SK-N-SH (cell line): ENCODE data around the gene DNAH1. TPM values are rescaled to one million over a fixed set of nuclear protein-coding genes. Genes with fewer than 3 reads are reported as not detected.

Experiments
- CTCF ChIA-PET: fragments of 300-600, 350-600 bp; formaldehyde crosslinking; extraction: SDS; loops from one replicate; lab custom pipeline; 2021; lab: Yijun Ruan, JAX
- POLR2A ChIA-PET: fragments of 350-600 bp; sonication (Branson Sonifier 250); formaldehyde crosslinking; extraction: SDS; loops from one replicate; lab custom pipeline; 2020; ENCODE audit warnings: antibody characterized with exemption, inconsistent platforms; lab: Yijun Ruan, JAX
- DNase-seq: peaks from one replicate; pipeline ENCODE4 v3.0.0; 2012
- H2AFZ ChIP-seq: fragments of 200-600 bp; sonication (generic); 2 replicates; pipeline ENCODE4 v1.8.1; 2016; ENCODE audit warnings: antibody characterized with exemption, mild to moderate bottlenecking, low read depth
- H3F3A ChIP-seq: fragments of 200-600 bp; sonication (generic); replicated peaks from 2 replicates; pipeline ENCODE3; 2016; ENCODE audit warnings: antibody characterized with exemption, mild to moderate bottlenecking; ENCODE audit not compliant: insufficient read depth
- H3K27ac ChIP-seq, 2 experiments: fragments of 200-500 bp in 1 of 2; fragments of 200-600 bp in 1 of 2; sonication (Bioruptor generic) in 1 of 2; sonication (generic), shearing (Covaris generic) in 1 of 2; 2 replicates each; pipeline versions ENCODE4 v1.5.1 to v1.6.1; 2014 to 2016; ENCODE audit warnings: low read depth in 2 of 2, inconsistent platforms in 1 of 2, low read length in 1 of 2, mild to moderate bottlenecking in 1 of 2, mixed read lengths in 1 of 2
- H3K27me3 ChIP-seq: fragments of 200-600 bp; sonication (generic), shearing (Covaris generic); 2 replicates; pipeline ENCODE4 v1.6.1; 2016; ENCODE audit warnings: mixed run types; ENCODE audit not compliant: insufficient read depth
- H3K36me3 ChIP-seq, 2 experiments: fragments of 200-500 bp in 1 of 2; fragments of 200-600 bp in 1 of 2; sonication (Bioruptor generic) in 1 of 2; sonication (generic) in 1 of 2; replicated peaks in 1 of 2; 2 replicates each; pipeline versions ENCODE3 to v1.5.1; 2014 to 2016; ENCODE audit warnings: low read length in 1 of 2, mild to moderate bottlenecking in 1 of 2; ENCODE audit not compliant: insufficient read depth in 2 of 2, control insufficient read depth in 1 of 2
- H3K4me1 ChIP-seq, 2 experiments: fragments of 200-500 bp in 1 of 2; fragments of 200-600 bp in 1 of 2; sonication (Bioruptor generic) in 1 of 2; sonication (generic), shearing (Covaris generic) in 1 of 2; 2 replicates each; pipeline versions ENCODE4 v1.5.1 to v1.6.1; 2014 to 2016; ENCODE audit warnings: low read depth in 1 of 2, low read length in 1 of 2, mixed run types in 1 of 2; ENCODE audit not compliant: insufficient read depth in 2 of 2, control insufficient read depth in 1 of 2
- H3K4me2 ChIP-seq: fragments of 200-600 bp; sonication (generic), shearing (Covaris generic); 2 replicates; pipeline ENCODE4 v1.6.1; 2017; ENCODE audit warnings: mixed run types
- H3K4me3 ChIP-seq, 2 experiments: fragments of 200-500 bp in 1 of 2; fragments of 200-600 bp in 1 of 2; sonication (Bioruptor generic) in 1 of 2; sonication (generic), shearing (Covaris generic) in 1 of 2; 2 replicates each; pipeline versions ENCODE4 v1.5.1 to v1.8.1; 2014 to 2016; ENCODE audit warnings: low read depth in 2 of 2, inconsistent platforms in 1 of 2, low read length in 1 of 2, mild to moderate bottlenecking in 1 of 2, mixed read lengths in 1 of 2, moderate library complexity in 1 of 2
- H3K79me2 ChIP-seq: fragments of 200-600 bp; sonication (generic); 2 replicates; pipeline ENCODE4 v1.8.1; 2017; ENCODE audit warnings: mild to moderate bottlenecking; ENCODE audit not compliant: insufficient read depth
- H3K9ac ChIP-seq: fragments of 200-600 bp; sonication (generic); 2 replicates; pipeline ENCODE4 v1.6.1; 2017; ENCODE audit warnings: mixed run types
- H3K9me2 ChIP-seq: fragments of 200-600 bp; sonication (generic); 2 replicates; pipeline ENCODE4 v1.6.1; 2017; ENCODE audit warnings: mixed run types
- H3K9me3 ChIP-seq: fragments of 200-600 bp; sonication (generic); 2 replicates; pipeline ENCODE4 v1.6.1; 2017; ENCODE audit warnings: mixed run types, mild to moderate bottlenecking, moderate library complexity
- H4K20me1 ChIP-seq: fragments of 200-600 bp; sonication (generic); 2 replicates; pipeline ENCODE4 v1.6.1; 2017; ENCODE audit warnings: mild to moderate bottlenecking, mixed run types; ENCODE audit not compliant: insufficient read depth
- EZH2phosphoT487 ChIP-seq: fragments of 200-600 bp; sonication (generic); IDR thresholded peaks from 2 replicates; pipeline ENCODE4 v1.6.1; 2017; ENCODE audit warnings: low read depth, mixed run types, mild to moderate bottlenecking, antibody characterized with exemption, moderate library complexity, borderline replicate concordance
- FOSL2 ChIP-seq: IDR thresholded peaks from 2 replicates; pipeline ENCODE4 v1.4.0; 2012; ENCODE audit warnings: low read depth, mild to moderate bottlenecking, moderate library complexity, borderline replicate concordance
- FOXJ3 ChIP-seq: sonication (generic); formaldehyde crosslinking; IDR thresholded peaks from 2 replicates; pipeline ENCODE4 v1.5.1; 2020; ENCODE audit warnings: mild to moderate bottlenecking, missing genetic modification reagents
- GABPA ChIP-seq: IDR thresholded peaks from 2 replicates; pipeline ENCODE4 v1.4.0; 2012; ENCODE audit warnings: low read depth, mild to moderate bottlenecking
- GATA2 ChIP-seq: sonication (generic); formaldehyde crosslinking; IDR thresholded peaks from 2 replicates; pipeline ENCODE4 v1.5.0; 2020; ENCODE audit warnings: mild to moderate bottlenecking, missing genetic modification reagents
- MEF2A ChIP-seq: IDR thresholded peaks from 2 replicates; pipeline ENCODE4 v1.4.0; 2012; ENCODE audit warnings: low read depth, borderline replicate concordance
- POLR2AphosphoS5 ChIP-seq: IDR thresholded peaks from 2 replicates; pipeline ENCODE4 v1.6.1; 2012; ENCODE audit warnings: low read depth, low read length
- RAD21 ChIP-seq: IDR thresholded peaks from 2 replicates; pipeline ENCODE4 v1.6.1; 2012; ENCODE audit warnings: mild to moderate bottlenecking, low read length
- TAF1 ChIP-seq: IDR thresholded peaks from 2 replicates; pipeline ENCODE4 v1.6.1; 2012; ENCODE audit warnings: low read depth, mild to moderate bottlenecking, low read length, moderate library complexity, borderline replicate concordance
- TEAD4 ChIP-seq: IDR thresholded peaks from 2 replicates; pipeline ENCODE4 v1.4.0; 2012; ENCODE audit warnings: mild to moderate bottlenecking, borderline replicate concordance; ENCODE audit not compliant: insufficient read depth
- WGBS: methylation state at CpG from one replicate; pipeline ENCODE4 v1.1.6; 2017; ENCODE audit warnings: low lambda C conversion rate; 5-methylcytosine and 5-hydroxymethylcytosine counted together
- polyA plus RNA-seq, 3 experiments: library from polyadenylated mRNA; depleted of rRNA; stranded (reverse); fragments of >200 nt; gene quantifications; 2 replicates each; pipeline ENCODE4 v1.2.3, GENCODE V29; 2012
- TF ChIP-seq, protein P1 (sequence below): fragments of 150-350 bp; IDR thresholded peaks from 2 replicates; pipeline ENCODE4 v1.6.1; 2016; ENCODE audit warnings: mild to moderate bottlenecking, low read depth, low read length
- TF ChIP-seq, protein P2 (sequence below): IDR thresholded peaks from 2 replicates; pipeline ENCODE4 v1.6.1; 2012; ENCODE audit warnings: mild to moderate bottlenecking, low read depth, low read length, moderate library complexity

DNAH1 gene
- polyA plus RNA-seq, 1 of the 3 experiments (the other 2 are of a cell fraction) = 5.1 TPM

DNA sequence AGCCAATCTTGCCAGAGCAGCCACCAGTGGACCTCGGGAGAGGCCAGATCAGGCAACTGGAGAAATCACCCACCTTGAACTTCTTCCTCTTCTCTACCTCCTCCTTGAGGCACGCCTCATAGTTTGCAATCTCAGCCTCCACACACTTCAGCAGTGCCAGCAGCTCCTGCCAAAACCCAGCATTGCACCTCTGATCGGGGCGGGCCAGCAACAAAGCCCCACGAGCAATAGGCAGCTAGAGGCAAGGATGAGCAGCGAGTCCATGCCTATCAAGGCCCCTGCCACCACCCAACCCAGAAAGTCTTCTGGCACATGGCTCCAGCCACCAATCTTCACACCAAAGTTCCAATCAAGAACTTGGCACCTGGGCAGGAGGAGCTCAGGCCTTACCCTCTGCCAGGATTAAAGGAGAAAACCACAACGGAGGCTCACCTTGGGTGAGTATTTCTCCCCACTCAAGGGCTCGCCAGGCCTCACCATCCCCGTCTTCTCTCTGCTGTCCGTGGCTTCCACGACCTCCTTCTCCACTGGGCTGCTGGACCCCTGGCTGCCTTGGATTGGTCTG, 86.7 kb downstream of the DNAH1 start:
- Histone ChIP-seq H3K9me2 (no peaks in the 10 kb centered on the region), H3K79me2 (peaks cover 6% of the 10 kb centered on the region; the same call in 1 of the 2 replicates), H3K9me3 (no peaks in the 10 kb centered on the region), H2AFZ (no peak overlapping the region), H3F3A (no peaks in the 10 kb centered on the region), H3K36me3 (peaks cover 28 to 73% of the 10 kb centered on the region in 2 experiments), H3K27ac (no peak overlapping the region), H3K4me3 (no peak overlapping the region), H3K4me1 (peaks cover 0 to 1% of the 10 kb centered on the region in 2 experiments; a peak in 1 of 4 replicates), H3K9ac (no peak overlapping the region), H3K4me2 (no peak overlapping the region), H3K27me3 (no peaks in the 10 kb centered on the region), H4K20me1 (no peaks in the 10 kb centered on the region)
- DNase-seq = no peak
- CTCF ChIA-PET = no interaction called here
- TF ChIP-seq RAD21 (no peak), FOXJ3 (CRISPR knock-in tag) (no peak), GATA2 (CRISPR knock-in tag) (no peak), GABPA (no peak), POLR2AphosphoS5 (no peak)
- TF ChIP-seq, protein P1, sequence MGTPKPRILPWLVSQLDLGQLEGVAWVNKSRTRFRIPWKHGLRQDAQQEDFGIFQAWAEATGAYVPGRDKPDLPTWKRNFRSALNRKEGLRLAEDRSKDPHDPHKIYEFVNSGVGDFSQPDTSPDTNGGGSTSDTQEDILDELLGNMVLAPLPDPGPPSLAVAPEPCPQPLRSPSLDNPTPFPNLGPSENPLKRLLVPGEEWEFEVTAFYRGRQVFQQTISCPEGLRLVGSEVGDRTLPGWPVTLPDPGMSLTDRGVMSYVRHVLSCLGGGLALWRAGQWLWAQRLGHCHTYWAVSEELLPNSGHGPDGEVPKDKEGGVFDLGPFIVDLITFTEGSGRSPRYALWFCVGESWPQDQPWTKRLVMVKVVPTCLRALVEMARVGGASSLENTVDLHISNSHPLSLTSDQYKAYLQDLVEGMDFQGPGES = no peak
- POLR2A ChIA-PET = no interaction called here
- 90% methylated on average over 11 of the region's 11 CpGs for WGBS

DNA sequence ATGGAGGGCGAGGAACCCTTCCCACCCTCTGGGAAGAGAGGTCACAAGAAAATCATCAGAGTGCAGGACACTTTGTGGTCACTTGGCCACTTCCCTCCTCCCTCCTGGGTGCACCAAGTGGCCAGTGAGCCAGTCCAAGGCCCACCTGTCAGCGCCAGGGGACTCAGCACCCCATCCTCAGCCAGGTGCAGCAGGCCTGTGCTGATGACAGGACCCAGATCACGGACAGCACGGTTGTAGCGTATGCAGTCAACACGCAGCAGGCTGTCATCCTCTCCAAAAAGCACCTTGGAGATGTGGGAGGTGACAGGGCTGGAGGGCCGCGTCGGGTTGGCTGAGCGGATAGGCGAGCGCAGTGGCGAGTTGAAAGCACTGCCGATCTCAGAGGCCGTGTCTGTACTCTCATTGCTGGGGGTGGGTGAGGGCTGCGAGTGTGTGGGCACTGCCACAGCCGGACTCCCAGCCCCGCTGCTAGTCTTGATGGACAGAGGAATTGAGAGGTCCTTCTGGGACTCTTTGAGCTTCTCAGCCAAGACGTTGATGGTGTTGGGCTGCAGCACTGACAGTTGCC, 87.2 kb downstream of the DNAH1 start:
- peaks cover 32 to 77% of the 10 kb centered on the region in 2 experiments for H3K36me3 ChIP-seq

More for the DNA sequence above, 87.2 kb downstream of the DNAH1 start:
- 95% methylated on average over 15 of the region's 19 CpGs for WGBS
- H3K4me2 ChIP-seq = no peak overlapping the region
- TF ChIP-seq EZH2phosphoT487 = no peak
- no peak for TF ChIP-seq TAF1
- no peak for TF ChIP-seq TEAD4
- TF ChIP-seq, protein P2, sequence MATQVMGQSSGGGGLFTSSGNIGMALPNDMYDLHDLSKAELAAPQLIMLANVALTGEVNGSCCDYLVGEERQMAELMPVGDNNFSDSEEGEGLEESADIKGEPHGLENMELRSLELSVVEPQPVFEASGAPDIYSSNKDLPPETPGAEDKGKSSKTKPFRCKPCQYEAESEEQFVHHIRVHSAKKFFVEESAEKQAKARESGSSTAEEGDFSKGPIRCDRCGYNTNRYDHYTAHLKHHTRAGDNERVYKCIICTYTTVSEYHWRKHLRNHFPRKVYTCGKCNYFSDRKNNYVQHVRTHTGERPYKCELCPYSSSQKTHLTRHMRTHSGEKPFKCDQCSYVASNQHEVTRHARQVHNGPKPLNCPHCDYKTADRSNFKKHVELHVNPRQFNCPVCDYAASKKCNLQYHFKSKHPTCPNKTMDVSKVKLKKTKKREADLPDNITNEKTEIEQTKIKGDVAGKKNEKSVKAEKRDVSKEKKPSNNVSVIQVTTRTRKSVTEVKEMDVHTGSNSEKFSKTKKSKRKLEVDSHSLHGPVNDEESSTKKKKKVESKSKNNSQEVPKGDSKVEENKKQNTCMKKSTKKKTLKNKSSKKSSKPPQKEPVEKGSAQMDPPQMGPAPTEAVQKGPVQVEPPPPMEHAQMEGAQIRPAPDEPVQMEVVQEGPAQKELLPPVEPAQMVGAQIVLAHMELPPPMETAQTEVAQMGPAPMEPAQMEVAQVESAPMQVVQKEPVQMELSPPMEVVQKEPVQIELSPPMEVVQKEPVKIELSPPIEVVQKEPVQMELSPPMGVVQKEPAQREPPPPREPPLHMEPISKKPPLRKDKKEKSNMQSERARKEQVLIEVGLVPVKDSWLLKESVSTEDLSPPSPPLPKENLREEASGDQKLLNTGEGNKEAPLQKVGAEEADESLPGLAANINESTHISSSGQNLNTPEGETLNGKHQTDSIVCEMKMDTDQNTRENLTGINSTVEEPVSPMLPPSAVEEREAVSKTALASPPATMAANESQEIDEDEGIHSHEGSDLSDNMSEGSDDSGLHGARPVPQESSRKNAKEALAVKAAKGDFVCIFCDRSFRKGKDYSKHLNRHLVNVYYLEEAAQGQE = no peak
- no peak for TF ChIP-seq FOSL2
- TF ChIP-seq MEF2A = no peak
- TF ChIP-seq FOXJ3 (CRISPR knock-in tag) = no peak
- no peak for TF ChIP-seq RAD21
- TF ChIP-seq, all 33 proteins: peak for 0
- Histone ChIP-seq H4K20me1 (no peaks in the 10 kb centered on the region), H3K9me3 (no peaks in the 10 kb centered on the region), H3K4me3 (no peak overlapping the region), H3K4me1 (peaks cover 0 to 6% of the 10 kb centered on the region in 2 experiments; a peak in 1 of 4 replicates), H3K79me2 (peaks cover 12% of the 10 kb centered on the region; the same call in 1 of the 2 replicates), H3K27ac (no peak overlapping the region), H3K9me2 (no peaks in the 10 kb centered on the region), H2AFZ (no peak overlapping the region), H3F3A (no peaks in the 10 kb centered on the region), H3K9ac (no peak overlapping the region), H3K27me3 (no peaks in the 10 kb centered on the region)
- ChIA-PET POLR2A (no interaction called here), CTCF (no interaction called here)
- no peak for DNase-seq
